Occipital lobe (tissue), 2 donors: ENCODE measurements around the gene FOXF2. TPM values are rescaled to one million over a fixed set of nuclear protein-coding genes. Genes with fewer than 3 reads are reported as not detected.

Experiments used
- DNase-seq: peaks from one replicate; lab custom pipeline; 2025; lab: John Stamatoyannopoulos, UW
- total RNA-seq: library from RNA; depleted of rRNA; stranded (reverse); fragments of >200 nt; gene quantifications from one replicate; pipeline ENCODE4 v1.2.3, GENCODE V29; 2014

Gene FOXF2
- total RNA-seq, 1 donor from 2014 or later, result 1.2 TPM

DNA sequence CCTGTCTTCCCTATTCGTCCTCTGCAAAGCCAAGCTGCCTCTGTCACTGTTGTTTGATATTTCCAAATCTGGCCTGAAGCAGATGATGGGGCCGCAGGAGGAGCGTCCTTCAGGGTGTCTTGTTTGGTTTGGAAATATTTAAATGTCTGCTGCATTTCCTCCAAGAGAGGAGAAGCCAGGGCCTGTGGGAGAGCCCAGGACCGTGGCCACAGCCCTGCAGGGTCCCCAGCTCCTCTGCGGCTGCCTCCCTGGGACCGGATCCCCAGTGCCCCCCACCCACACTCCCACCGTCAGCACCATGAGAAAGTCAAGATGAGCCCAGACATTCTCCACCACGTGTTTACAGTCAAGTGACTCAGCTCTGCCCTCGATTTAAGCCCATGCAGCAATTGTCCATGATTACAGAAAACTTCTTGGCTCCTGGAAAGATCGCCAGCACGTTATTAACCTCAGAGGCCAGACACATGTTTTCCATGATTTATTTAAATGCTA, 18.2 kb downstream of the FOXF2 start:
- no peak for DNase-seq

DNA sequence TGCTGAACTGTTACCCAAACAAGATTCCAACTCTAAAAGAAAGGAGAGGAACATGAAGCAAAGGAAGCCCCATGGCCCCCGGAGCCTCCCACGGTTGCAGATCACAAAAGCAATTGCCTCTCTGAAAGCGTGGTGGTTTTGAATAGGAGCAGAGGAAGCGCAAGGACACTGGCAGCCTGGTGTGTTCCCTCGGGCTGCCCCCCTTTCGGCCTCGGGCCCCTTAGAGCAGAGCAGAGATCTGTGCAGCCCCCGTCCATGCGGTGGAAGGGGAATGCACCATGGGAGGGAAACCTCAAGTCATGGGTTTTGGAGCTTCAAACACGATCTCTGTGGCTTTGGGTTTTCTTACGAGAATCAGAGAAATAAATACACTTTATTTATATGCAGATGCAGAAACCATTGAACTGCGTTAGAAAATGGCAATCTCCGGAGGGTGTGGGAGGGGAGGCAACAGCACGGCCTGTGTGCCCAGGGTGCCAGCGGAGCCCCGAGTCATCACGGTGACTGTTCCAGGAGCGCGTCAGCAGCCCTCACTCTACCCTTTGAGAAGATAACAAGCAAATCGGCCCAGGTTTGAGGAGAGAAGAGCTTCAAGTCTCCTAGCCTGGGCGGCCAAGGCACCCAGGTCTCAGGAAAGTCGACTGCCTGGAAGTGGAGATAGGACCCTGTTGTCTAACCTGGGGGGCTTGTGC, 20.5 kb downstream of the FOXF2 start:
- DNase-seq, result no peak

DNA sequence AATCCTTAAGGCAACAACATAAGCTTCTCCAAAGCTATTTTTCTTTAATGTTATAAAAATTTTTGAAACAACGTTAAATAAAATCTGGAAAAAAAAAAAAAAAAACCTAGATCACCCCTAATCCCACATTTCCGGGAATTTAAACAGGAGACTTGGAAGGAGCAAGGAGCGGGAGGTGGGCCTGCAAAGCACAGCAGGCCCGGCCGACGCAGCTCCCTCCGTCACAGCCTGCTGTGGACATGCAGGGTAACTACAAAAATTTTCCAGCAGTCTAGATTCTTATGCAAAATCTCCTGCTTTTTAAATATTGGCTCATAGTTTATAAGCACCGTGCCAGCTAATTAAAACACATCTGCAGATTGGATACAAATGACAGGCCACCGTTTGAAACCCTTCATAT, 23.5 kb downstream of the FOXF2 start:
- no peak for DNase-seq

DNA sequence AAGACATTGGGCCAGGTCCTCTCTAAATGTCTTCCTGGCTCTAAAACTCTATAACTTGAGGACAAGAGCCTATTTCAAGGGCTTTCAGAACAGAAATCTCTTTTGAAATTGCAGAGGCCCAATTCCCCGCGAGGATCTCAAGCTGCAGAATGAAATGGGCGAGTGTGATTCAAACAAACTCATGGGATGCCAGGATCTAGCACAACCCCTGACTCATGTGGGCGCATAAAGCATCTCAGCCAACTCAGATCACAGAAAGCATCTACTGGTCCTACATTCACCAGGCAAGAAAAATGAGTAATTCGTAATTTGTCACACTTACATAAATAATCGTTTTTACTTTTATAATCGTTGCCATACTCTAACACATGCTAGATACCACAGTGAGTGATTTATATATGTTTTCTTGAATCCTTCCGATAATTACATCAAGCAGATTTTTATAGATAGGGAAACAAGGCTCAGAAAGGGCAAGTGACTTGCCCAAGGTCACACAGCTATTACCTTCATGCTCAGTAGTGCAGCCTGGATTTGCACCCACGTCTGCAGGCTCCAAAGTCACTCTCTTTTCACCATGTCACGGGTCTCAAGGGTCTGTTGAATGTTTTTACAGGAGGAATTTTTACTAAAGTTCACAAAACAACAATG, 26.2 kb downstream of the FOXF2 start:
- no peak for DNase-seq

DNA sequence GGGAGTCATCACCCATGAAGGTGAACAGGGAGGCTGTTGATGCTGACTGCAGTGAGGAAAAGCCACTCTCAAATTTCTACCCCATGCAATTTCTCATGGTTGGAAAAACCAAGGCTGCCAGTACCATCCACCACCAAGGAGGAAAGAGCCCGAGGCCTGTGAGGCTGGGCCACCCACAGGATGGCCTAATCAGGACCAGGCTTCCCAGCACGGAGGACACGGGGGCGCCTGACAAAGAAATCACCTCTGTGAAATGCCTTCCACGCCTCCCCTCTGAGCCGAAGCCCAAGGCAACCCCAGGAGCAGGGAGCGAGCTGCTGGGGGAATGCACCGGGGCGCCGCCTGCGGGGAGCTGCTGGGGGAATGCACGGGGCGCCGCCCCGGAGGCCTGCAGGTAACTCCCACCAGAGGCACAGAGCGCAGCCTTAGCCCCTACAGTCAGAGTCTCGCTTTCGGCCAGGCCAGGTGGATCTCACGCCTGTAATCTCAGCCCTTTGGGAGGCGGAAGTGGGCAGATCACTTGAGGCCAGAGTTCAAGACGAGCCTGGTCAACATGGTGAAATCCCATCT, 26.9 kb downstream of the FOXF2 start:
- DNase-seq, result no peak

DNA sequence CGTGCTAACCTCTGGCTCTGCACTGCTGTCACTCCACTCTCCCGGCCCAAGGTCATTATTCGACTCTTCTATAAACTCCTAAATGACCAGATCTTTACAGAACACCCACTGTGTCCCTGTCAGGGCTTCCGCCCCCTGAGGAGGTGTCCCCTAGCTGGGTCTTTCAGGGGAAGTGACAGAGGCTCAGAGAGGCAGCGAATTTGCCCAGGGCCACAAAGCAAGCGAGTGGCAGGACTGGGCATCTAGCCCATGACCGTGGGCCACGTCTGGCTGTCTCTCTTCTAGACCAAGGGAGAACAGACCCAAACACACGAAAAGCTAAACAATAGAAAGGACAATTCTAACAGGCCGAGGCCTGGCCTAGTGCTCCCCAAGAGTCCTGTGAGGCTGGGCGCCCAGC, 27.4 kb downstream of the FOXF2 start:
- no peak for DNase-seq

DNA sequence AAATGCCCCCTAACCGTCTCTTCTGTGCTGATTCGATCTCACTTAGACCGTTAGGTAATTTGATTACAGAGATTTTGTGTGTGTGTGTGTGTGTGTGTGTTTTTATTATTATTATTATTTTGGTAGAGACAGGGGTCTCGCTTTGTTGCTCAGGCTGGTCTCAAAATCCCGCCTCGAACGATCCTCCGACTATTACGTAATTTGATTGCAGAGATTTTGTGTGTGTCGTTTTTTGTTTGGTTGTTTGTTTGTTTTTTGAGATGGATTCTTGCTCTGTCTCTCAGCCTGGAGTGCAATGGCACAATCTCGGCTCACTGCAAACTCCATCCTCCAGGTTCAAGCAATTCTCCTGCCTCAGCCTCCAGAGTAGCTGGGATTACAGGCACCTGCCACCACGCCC, 28.3 kb downstream of the FOXF2 start:
- DNase-seq, result no peak

DNA sequence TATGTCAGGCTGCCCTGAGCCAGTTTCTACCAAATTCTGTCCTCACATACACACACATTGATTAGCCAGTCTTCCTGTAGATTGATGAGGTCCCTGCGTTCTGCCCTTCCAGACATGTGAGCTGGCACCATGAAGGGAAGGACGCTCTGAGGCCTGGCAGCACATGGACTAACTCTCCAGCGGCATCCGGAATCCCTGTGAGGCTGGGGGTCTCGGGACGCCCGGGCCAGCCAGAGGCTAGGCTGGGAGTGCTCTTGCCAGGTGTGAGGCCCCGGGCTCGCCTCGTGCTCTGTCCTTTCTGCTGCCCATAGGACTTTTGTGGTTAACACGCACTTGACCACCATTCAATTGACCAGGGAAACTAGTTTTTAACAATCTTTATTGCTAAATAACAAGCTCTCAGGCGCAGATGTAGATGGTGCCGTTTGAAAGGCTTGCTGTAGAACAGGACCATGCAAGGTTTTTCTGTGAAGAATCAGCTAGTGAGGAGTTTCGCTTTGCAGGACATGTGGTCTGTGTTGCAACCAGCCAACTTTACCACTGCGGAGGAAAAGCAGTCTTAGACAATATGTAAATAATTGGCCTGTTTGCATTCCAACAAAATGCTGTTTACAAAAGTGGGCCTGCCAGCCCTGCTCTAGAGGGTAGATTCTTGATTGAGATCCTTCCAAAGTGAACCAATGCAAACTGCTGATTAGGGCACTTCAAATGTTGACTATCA, 29.3 kb downstream of the FOXF2 start:
- no peak for DNase-seq

DNA sequence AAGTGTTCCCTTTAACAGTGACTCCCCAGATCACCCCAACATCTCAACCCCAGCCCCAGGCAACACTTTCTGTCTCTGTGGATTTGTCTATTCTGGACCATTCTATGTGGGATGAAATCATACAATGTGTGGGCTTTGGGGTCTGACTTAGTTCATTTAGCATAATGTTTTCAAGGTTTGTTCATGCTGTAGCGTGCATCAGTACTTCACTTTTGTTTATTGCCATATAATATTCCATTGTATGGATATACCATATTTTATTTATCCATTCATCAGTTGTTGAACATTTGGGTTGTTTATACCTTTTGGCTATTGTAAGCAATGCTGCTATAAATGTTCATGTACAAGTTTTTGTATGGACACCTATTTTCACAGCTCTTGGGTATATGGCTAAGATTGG, 31.0 kb downstream of the FOXF2 start:
- DNase-seq, result no peak

DNA sequence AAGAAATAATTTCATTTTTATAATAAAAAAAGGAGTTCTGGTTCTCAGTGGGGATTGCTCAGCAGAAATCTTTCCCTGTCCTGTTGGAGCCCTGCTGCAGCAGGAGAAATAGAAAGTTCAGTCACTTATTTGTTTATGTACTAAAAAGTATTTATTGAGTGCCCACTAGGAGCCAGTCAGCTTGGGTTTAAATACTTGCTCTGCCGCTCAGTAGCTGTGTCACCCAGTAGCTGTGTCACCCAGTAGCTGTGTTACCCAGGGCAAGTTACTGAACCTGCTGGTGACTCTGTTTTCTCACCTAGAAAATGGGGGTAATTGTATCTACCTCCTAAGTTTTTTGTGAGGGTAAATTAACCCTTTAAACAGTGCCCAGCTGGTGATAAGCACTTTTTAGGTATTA, 32.9 kb downstream of the FOXF2 start:
- no peak for DNase-seq

DNA sequence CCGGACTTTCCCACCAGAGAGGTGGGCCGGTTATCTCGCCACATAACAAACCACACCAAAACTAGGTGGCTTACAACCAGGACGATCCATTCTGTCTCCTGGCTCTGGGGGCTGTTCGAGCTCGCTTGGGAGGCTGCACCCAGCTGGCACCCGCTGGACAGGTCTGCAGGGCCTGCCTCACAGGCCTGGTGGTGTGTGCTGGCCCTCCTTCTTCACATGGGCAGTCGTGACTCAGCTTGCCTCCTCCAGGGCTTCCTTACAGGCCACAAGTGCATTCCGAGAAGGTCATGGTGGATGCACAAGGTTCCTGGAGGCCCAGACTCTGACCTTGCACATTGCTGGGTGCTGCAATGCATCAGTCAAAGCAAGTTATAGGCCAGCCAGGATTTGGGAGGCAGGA, 34.2 kb downstream of the FOXF2 start:
- no peak for DNase-seq

DNA sequence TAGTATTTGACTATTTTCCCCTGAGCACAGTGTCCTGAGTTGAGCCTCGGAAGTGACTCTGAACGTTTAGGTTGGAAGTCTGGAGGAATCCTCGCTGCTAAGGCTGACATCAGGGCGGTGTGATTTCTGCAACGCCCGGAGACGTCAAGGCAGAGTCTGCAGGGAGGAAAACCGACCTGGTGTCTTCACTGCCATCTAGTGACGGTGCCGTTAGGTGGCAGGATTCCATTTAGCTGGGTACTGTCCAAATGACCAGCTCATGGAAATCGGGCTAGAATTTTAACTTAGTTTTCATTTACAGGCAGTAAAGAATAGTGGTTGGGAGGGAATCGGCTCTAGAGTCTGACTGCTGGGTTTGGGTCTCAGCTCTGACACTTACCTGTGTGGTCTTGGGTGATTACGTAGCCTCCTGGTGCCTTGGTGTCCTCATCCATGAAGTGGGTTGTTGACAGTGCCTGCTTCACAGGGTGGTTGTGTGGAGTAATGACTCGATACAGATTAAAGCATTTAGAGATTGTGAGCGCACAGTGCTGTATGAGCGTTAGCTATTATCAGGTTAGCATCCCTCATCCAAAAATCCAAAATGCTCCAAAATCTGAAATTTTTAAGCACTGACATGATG, 35.0 kb downstream of the FOXF2 start:
- DNase-seq, result no peak

DNA sequence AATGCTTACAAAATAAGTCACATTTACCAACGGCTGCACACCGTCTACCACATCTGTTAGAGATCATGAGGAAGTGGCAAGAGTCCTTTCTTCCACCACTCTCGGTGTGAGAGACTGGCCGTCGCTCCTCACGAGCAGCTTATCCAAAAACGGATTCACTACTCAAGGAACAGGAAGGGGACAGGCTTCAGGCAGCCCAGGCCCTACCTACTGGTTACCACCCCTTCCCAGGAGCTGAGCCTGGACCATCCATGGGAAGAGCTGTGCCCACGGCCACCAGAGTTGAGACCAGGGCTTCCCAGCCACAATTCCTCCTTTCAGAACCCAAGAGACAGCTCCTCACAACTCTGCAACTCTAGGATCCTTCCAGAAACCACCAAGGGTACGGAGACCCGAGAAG, 37.0 kb downstream of the FOXF2 start:
- DNase-seq, result no peak

DNA sequence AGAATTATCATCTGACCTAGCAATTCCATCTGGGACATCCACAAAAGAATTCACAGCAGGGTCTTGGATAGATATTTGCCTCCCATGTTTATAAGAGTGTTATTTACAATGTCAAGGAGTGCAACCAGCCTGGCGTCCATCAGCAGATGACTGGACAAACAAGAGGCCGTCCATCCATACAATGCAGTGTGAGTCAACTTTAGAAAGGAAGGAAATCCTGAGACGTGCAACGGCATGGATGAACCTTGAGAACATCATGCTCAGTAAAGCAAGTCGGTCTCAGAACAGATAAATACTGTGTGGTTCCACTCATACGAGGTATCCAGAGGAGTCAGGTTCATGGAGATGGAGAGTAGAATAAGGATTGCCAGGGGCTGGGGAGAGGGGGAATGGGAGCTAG, 46.4 kb downstream of the FOXF2 start:
- DNase-seq, result no peak

DNA sequence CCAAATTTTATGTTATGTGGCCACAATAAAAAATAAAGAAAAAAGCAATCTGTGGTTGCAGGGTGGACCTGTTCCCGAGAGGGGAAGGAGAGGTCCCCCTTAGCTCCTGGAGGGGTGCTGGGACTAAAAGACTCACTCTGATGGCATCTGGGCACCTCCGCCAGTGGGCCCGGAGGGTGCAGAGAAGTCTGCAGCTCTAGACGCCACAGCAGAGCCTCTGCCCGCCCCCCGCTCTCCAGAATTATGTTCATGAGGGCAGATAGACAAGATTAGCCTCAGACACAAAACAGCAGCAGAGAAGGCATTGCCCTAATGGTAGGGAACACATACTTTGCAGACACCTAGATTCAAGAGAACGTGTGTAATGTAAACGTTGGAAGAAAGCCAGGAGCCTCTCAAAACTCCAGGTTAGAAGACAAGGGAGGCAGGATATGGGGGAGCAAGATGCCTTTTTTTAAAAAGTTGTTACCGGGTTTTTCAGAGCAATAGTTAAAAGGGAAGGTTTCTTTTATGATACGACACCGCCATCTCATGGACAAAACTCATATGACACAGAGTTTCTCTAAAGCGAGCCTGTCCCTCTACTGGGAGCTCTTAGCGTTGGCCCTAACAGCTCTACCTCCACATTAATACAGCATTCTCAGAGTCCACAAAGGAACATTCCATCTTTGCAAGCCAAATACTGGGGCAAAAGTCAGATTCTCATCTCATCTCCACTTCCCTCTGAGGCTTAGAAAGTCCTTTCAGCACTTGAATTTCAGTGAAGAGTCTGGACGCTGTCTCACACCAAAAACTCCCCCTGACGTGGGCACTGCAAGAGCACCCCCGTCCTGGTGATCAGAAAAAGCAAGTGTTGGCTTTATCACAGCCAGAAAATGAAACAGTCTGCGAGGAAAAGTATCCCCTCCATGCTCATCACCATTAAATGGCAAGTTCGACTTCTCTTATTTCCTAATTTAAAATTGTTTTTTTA, 47.2 kb downstream of the FOXF2 start:
- DNase-seq, result no peak

DNA sequence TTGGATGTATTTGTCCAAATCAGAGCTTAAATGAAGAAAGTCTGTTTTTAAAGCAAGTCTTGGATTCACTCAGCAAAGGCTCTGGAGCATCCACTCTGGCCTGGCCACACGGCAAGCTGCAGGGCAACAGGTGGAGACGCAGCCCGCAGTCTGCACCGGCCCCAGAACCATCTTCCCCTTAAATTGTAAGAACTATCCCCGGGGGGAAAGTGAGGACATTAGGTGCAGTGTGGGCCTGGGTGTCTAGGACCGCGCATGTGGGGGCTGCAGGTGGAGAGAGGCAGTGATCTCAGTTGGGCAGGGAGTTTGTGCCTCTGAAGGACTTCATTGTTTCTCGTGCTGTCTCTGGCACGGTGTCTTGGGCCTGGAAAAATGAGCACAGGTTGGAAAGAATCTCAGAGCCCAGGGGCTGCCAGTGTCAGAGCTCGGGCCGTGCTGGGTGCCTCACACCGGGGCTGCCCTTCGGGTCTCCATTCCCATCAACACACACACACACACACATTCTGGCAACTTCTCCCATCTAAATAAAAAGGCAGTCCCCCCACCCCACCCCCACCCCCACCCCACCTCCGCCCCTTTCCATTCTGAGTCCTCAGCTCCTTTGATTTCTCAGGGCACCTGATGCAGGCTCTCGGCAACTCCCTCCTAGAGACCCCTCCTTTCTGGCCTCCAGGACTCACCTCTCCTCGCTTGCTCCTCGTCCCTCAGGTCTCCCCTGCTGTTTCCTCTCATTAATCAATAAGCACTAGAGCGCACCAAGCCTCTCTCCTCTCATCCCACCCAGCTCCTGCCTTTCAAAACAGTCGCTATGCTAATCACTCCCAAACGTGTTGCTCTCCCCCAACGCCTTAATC, 48.4 kb downstream of the FOXF2 start:
- no peak for DNase-seq

DNA sequence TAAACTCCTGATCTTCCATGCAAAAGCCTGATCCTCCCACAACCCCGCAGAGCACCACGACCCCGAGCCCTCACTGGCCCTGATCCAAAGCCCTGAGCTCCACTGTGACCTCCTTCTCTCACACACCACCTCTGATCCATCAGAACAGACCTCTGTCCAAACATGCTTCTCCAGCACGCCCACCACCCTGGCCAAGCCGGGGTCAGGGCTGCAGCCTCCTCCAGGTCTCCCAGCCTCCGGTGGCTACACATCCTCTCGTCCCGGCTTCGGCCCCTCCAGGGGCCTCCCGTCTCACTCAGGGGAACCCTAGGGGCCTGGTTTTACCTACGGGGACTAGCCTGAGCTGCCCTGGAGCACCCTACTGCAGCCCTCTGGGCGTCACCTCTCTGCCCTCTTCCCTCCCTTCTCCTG, 49.1 kb downstream of the FOXF2 start:
- no peak for DNase-seq

DNA sequence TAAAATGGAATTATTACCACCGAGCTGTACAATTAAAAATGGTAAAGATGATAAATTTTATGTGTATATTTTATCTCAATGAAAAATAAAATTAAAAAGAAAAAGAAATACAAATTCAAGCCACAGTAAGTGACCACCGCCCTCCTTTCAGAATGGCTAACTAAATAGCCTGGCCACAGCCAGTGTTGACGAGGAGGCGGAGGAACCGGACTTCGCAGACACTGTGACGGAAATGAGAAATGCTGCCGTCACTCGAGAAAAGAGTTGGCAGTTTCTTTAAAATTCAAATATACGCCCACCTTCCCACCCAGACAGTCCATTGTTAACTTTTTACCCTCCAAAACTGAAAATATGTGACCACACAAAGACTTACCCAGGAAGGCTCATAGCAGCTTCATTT, 50.0 kb downstream of the FOXF2 start:
- no peak for DNase-seq

DNA sequence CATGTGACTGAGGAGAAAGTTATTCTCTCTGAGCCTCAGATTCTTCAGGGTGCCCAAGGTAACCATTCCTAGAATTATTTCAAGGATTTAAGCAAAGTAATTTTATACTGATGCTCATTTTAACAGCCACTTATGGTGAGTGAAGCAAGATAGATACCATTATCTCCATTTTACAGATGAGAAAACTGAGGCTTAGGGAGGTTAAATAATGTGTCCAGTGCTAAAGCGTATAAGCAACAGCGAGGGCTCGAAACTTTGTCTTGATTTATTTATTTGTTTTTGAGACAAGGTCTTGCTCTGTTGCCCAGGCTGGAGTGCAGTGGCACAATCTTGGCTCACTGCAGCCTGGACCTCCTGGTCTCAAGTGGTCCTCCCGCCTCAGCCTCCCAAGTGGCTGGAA, 53.6 kb downstream of the FOXF2 start:
- no peak for DNase-seq
